GM23338 (cell line): ENCODE results near the gene WDR91. TPM values are rescaled to one million over a fixed set of nuclear protein-coding genes. Genes with fewer than 3 reads are reported as not detected.

ENCODE experiments used
- ATAC-seq: fragments of 200-7000 bp; cut with Tn5 transposase; 3 replicates; pipeline ENCODE4 v1.9.1; 2020
- DNase-seq: peaks from one replicate; pipeline ENCODE4 v3.0.0-alpha.2; 2015; ENCODE audit warnings: low spot score
- H2AFZ ChIP-seq: fragments of 200-600 bp; sonication (generic); 2 replicates; pipeline ENCODE4 v1.8.0; 2016; ENCODE audit warnings: antibody characterized with exemption, mild to moderate bottlenecking, moderate library complexity
- H3F3A ChIP-seq: fragments of 200-600 bp; sonication (generic); replicated peaks from 2 replicates; pipeline ENCODE4 v1.8.0; 2017; ENCODE audit warnings: antibody characterized with exemption, mixed run types, low read depth
- H3K27ac ChIP-seq: fragments of 200-600 bp; sonication (generic); 2 replicates; pipeline ENCODE4 v1.6.1; 2016; ENCODE audit warnings: low read depth
- H3K27me3 ChIP-seq: fragments of 200-600 bp; sonication (generic); 2 replicates; pipeline ENCODE4 v1.8.0; 2016; ENCODE audit warnings: mild to moderate bottlenecking, mixed run types, moderate library complexity; ENCODE audit not compliant: insufficient read depth
- H3K36me3 ChIP-seq: fragments of 200-600 bp; sonication (generic); 2 replicates; pipeline ENCODE4 v1.8.0; 2016; ENCODE audit warnings: mild to moderate bottlenecking; ENCODE audit not compliant: insufficient read depth
- H3K4me1 ChIP-seq: fragments of 200-600 bp; sonication (generic); 2 replicates; pipeline ENCODE4 v1.8.0; 2016; ENCODE audit warnings: mild to moderate bottlenecking, moderate library complexity; ENCODE audit not compliant: insufficient read depth
- H3K4me2 ChIP-seq: fragments of 200-600 bp; sonication (generic); 2 replicates; pipeline ENCODE4 v1.7.1; 2017; ENCODE audit warnings: mixed run types
- H3K4me3 ChIP-seq: fragments of 200-600 bp; sonication (generic); 2 replicates; pipeline ENCODE4 v1.6.1; 2016; ENCODE audit warnings: mixed run types
- H3K79me2 ChIP-seq: fragments of 200-600 bp; sonication (generic); replicated peaks from 2 replicates; pipeline ENCODE4 v1.8.0; 2017; ENCODE audit warnings: mild to moderate bottlenecking; ENCODE audit not compliant: insufficient read depth
- H3K9me2 ChIP-seq: fragments of 200-600 bp; sonication (generic); 2 replicates; pipeline ENCODE4 v1.8.0; 2017; ENCODE audit not compliant: insufficient read depth
- H4K20me1 ChIP-seq: fragments of 200-600 bp; sonication (generic); replicated peaks from 2 replicates; pipeline ENCODE4 v1.8.0; 2017; ENCODE audit warnings: mild to moderate bottlenecking; ENCODE audit not compliant: insufficient read depth
- H3K27ac Mint-ChIP-seq: 2 replicates; pipeline ENCODE4 v1.8.0; 2020; ENCODE audit warnings: inconsistent platforms, mild to moderate bottlenecking, moderate library complexity, mixed read lengths
- H3K27me3 Mint-ChIP-seq: 3 replicates; pipeline ENCODE4 v1.8.0; 2022; ENCODE audit warnings: low read depth, mild to moderate bottlenecking, moderate library complexity, mixed read lengths, inconsistent platforms; ENCODE audit not compliant: insufficient read depth, poor library complexity
- H3K36me3 Mint-ChIP-seq: 3 replicates; pipeline ENCODE4 v1.8.0; 2021; ENCODE audit warnings: low read depth, mild to moderate bottlenecking, inconsistent platforms, moderate library complexity, mixed read lengths
- H3K4me1 Mint-ChIP-seq: 3 replicates; pipeline ENCODE4 v1.8.0; 2020; ENCODE audit warnings: mild to moderate bottlenecking, inconsistent platforms, mixed read lengths
- H3K4me3 Mint-ChIP-seq: 3 replicates; pipeline ENCODE4 v1.8.0; 2021; ENCODE audit warnings: moderate library complexity, mild to moderate bottlenecking, inconsistent platforms, mixed read lengths
- H3K9me3 Mint-ChIP-seq: 3 replicates; pipeline ENCODE4 v1.8.0; 2020; ENCODE audit warnings: moderate library complexity, mild to moderate bottlenecking, inconsistent platforms, mixed read lengths
- CREB1 ChIP-seq: fragments of 250-450 bp; sonication (Bioruptor Pico); IDR thresholded peaks from 2 replicates; pipeline ENCODE4 v1.5.0; 2020; ENCODE audit warnings: low read depth, mild to moderate bottlenecking, moderate library complexity
- EZH2 ChIP-seq: fragments of 200-600 bp; sonication (generic); IDR thresholded peaks from one replicate; pipeline ENCODE4 v1.8.0; 2017; ENCODE audit warnings: antibody characterized with exemption, mild to moderate bottlenecking, low read depth; ENCODE audit not compliant: unreplicated experiment
- EZH2phosphoT487 ChIP-seq: fragments of 200-600 bp; sonication (generic); IDR thresholded peaks from one replicate; pipeline ENCODE4 v1.8.1; 2018; ENCODE audit warnings: antibody characterized with exemption; ENCODE audit not compliant: unreplicated experiment
- JUNB ChIP-seq: IDR thresholded peaks from one replicate; pipeline ENCODE4 v1.6.1; 2016; ENCODE audit warnings: antibody characterized with exemption; ENCODE audit not compliant: unreplicated experiment
- NANOG ChIP-seq: IDR thresholded peaks from 2 replicates; pipeline ENCODE4 v1.6.1; 2016; ENCODE audit warnings: antibody characterized with exemption, borderline replicate concordance
- POLR2AphosphoS5 ChIP-seq: IDR thresholded peaks from 2 replicates; pipeline ENCODE4 v1.6.1; 2016; ENCODE audit warnings: antibody characterized with exemption, low read depth
- STAT1 ChIP-seq: IDR thresholded peaks from one replicate; pipeline ENCODE4 v1.6.1; 2016; ENCODE audit warnings: antibody characterized with exemption; ENCODE audit not compliant: unreplicated experiment
- ZNF114 ChIP-seq: fragments of 250-450 bp; sonication (Bioruptor Pico); IDR thresholded peaks from 2 replicates; pipeline ENCODE4 v1.5.0; 2020; ENCODE audit warnings: mild to moderate bottlenecking, moderate library complexity
- ZNF331 ChIP-seq: fragments of 250-450 bp; sonication (Bioruptor Pico); IDR thresholded peaks from 2 replicates; pipeline ENCODE4 v1.5.0; 2020; ENCODE audit warnings: low read depth, mild to moderate bottlenecking, moderate library complexity
- polyA plus RNA-seq: library from polyadenylated mRNA; unstranded; fragments of >200 nt; fragmentation: Nextera tagmentation; extraction: Ambion mirVana; gene quantifications from 2 replicates; pipeline ENCODE4 v1.2.1, GENCODE V29; 2016
- total RNA-seq: library from RNA; depleted of rRNA; stranded (reverse); fragments of >200 nt; shearing (Covaris generic); gene quantifications from 2 replicates; pipeline ENCODE4 v1.2.3, GENCODE V29; 2014
- TF ChIP-seq, protein P1 (sequence below): IDR thresholded peaks from 2 replicates; pipeline ENCODE4 v1.6.1; 2016; ENCODE audit warnings: antibody characterized with exemption
- TF ChIP-seq, protein P2 (sequence below): IDR thresholded peaks from one replicate; pipeline ENCODE4 v1.6.1; 2018; ENCODE audit warnings: antibody characterized with exemption; ENCODE audit not compliant: unreplicated experiment
- TF ChIP-seq, protein P3 (sequence below): fragments of 250-450 bp; sonication (Bioruptor Pico); IDR thresholded peaks from 2 replicates; pipeline ENCODE4 v1.5.0; 2020; ENCODE audit warnings: mild to moderate bottlenecking, moderate library complexity
- TF ChIP-seq, protein P4 (sequence below), 2 experiments: fragments of 200-600 bp in 1 of 2; sonication (generic) in 1 of 2; conservative IDR thresholded peaks; 2 replicates each; pipeline versions ENCODE4 v1.5.1 to v1.6.1; 2016 to 2017; ENCODE audit warnings: antibody characterized with exemption in 2 of 2, low read depth in 2 of 2, mild to moderate bottlenecking in 2 of 2, moderate library complexity in 1 of 2

Gene WDR91
- total and polyA plus RNA-seq, 2 experiments from 2014 or later = 5.8 to 32.6 TPM

DNA sequence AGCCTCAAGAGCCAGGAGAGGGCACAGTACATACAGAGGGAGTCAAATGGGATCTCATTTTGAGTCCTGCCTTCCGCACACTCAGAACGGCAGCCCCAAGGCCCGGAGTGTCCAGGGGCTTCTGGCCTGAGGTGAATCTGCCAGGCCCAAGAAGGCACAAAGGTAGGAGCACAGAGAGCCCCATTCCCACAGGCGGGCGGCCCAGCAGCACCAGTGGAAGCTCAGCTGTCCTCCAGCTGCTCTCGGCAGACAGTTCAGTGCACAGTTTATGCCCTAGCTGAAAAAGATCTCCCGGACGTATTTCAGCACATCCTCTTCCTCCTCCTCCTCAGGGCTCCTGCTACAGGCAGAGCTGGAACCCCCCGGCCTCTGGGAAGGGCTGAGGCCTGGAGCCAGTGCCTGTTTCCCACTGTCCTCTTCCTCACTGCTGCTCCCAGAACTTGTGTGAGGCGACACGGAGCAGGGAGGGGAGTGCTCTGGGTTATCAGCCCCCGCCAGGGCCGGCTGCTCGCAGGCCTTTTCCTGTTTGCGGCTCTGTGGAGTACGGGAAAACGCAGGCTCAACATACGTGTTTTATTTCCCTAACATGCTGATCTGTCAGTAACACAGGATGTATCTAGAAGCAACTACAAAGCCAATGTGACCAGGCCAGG is 44.9 kb downstream of the WDR91 start:
- peaks cover 27% of the 10 kb centered on the region for H3K27me3 Mint-ChIP-seq
- H3K27ac Mint-ChIP-seq = no peak overlapping the region
- ATAC-seq (no peak), DNase-seq (no peak)
- H3K9me3 Mint-ChIP-seq = peaks cover 23% of the 10 kb centered on the region
- no peak overlapping the region for H3K4me2 ChIP-seq
- H3K27ac ChIP-seq = no peak overlapping the region
- H3K36me3 ChIP-seq = peaks cover 17% of the 10 kb centered on the region; the same call in 1 of the 2 replicates
- peaks cover 2% of the 10 kb centered on the region; the same call in 1 of the 2 replicates for H3K9me2 ChIP-seq
- peaks cover 21% of the 10 kb centered on the region for H3K4me1 Mint-ChIP-seq
- peaks cover 16% of the 10 kb centered on the region for H3K79me2 ChIP-seq
- H2AFZ ChIP-seq = no peak overlapping the region
- TF ChIP-seq, protein P1, sequence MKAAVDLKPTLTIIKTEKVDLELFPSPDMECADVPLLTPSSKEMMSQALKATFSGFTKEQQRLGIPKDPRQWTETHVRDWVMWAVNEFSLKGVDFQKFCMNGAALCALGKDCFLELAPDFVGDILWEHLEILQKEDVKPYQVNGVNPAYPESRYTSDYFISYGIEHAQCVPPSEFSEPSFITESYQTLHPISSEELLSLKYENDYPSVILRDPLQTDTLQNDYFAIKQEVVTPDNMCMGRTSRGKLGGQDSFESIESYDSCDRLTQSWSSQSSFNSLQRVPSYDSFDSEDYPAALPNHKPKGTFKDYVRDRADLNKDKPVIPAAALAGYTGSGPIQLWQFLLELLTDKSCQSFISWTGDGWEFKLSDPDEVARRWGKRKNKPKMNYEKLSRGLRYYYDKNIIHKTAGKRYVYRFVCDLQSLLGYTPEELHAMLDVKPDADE = no peak
- TF ChIP-seq CREB1 (CRISPR knock-in tag) (no peak), POLR2AphosphoS5 (no peak), ZNF114 (no peak), STAT1 (no peak), EZH2 (no peak), JUNB (no peak), ZNF331 (CRISPR knock-in tag) (no peak), EZH2phosphoT487 (no peak), NANOG (no peak)
- TF ChIP-seq, protein P2, sequence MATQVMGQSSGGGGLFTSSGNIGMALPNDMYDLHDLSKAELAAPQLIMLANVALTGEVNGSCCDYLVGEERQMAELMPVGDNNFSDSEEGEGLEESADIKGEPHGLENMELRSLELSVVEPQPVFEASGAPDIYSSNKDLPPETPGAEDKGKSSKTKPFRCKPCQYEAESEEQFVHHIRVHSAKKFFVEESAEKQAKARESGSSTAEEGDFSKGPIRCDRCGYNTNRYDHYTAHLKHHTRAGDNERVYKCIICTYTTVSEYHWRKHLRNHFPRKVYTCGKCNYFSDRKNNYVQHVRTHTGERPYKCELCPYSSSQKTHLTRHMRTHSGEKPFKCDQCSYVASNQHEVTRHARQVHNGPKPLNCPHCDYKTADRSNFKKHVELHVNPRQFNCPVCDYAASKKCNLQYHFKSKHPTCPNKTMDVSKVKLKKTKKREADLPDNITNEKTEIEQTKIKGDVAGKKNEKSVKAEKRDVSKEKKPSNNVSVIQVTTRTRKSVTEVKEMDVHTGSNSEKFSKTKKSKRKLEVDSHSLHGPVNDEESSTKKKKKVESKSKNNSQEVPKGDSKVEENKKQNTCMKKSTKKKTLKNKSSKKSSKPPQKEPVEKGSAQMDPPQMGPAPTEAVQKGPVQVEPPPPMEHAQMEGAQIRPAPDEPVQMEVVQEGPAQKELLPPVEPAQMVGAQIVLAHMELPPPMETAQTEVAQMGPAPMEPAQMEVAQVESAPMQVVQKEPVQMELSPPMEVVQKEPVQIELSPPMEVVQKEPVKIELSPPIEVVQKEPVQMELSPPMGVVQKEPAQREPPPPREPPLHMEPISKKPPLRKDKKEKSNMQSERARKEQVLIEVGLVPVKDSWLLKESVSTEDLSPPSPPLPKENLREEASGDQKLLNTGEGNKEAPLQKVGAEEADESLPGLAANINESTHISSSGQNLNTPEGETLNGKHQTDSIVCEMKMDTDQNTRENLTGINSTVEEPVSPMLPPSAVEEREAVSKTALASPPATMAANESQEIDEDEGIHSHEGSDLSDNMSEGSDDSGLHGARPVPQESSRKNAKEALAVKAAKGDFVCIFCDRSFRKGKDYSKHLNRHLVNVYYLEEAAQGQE = no peak
- TF ChIP-seq, protein P3, sequence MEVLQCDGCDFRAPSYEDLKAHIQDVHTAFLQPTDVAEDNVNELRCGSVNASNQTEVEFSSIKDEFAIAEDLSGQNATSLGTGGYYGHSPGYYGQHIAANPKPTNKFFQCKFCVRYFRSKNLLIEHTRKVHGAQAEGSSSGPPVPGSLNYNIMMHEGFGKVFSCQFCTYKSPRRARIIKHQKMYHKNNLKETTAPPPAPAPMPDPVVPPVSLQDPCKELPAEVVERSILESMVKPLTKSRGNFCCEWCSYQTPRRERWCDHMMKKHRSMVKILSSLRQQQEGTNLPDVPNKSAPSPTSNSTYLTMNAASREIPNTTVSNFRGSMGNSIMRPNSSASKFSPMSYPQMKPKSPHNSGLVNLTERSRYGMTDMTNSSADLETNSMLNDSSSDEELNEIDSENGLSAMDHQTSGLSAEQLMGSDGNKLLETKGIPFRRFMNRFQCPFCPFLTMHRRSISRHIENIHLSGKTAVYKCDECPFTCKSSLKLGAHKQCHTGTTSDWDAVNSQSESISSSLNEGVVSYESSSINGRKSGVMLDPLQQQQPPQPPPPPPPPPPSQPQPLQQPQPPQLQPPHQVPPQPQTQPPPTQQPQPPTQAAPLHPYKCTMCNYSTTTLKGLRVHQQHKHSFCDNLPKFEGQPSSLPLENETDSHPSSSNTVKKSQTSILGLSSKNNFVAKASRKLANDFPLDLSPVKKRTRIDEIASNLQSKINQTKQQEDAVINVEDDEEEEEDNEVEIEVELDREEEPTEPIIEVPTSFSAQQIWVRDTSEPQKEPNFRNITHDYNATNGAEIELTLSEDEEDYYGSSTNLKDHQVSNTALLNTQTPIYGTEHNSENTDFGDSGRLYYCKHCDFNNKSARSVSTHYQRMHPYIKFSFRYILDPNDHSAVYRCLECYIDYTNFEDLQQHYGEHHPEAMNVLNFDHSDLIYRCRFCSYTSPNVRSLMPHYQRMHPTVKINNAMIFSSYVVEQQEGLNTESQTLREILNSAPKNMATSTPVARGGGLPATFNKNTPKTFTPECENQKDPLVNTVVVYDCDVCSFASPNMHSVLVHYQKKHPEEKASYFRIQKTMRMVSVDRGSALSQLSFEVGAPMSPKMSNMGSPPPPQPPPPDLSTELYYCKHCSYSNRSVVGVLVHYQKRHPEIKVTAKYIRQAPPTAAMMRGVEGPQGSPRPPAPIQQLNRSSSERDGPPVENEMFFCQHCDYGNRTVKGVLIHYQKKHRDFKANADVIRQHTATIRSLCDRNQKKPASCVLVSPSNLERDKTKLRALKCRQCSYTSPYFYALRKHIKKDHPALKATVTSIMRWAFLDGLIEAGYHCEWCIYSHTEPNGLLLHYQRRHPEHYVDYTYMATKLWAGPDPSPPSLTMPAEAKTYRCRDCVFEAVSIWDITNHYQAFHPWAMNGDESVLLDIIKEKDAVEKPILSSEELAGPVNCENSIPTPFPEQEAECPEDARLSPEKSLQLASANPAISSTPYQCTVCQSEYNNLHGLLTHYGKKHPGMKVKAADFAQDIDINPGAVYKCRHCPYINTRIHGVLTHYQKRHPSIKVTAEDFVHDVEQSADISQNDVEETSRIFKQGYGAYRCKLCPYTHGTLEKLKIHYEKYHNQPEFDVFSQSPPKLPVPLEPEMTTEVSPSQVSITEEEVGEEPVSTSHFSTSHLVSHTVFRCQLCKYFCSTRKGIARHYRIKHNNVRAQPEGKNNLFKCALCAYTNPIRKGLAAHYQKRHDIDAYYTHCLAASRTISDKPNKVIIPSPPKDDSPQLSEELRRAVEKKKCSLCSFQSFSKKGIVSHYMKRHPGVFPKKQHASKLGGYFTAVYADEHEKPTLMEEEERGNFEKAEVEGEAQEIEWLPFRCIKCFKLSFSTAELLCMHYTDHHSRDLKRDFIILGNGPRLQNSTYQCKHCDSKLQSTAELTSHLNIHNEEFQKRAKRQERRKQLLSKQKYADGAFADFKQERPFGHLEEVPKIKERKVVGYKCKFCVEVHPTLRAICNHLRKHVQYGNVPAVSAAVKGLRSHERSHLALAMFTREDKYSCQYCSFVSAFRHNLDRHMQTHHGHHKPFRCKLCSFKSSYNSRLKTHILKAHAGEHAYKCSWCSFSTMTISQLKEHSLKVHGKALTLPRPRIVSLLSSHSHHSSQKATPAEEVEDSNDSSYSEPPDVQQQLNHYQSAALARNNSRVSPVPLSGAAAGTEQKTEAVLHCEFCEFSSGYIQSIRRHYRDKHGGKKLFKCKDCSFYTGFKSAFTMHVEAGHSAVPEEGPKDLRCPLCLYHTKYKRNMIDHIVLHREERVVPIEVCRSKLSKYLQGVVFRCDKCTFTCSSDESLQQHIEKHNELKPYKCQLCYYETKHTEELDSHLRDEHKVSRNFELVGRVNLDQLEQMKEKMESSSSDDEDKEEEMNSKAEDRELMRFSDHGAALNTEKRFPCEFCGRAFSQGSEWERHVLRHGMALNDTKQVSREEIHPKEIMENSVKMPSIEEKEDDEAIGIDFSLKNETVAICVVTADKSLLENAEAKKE (CRISPR knock-in tag) = no peak
- TF ChIP-seq, protein P4, sequence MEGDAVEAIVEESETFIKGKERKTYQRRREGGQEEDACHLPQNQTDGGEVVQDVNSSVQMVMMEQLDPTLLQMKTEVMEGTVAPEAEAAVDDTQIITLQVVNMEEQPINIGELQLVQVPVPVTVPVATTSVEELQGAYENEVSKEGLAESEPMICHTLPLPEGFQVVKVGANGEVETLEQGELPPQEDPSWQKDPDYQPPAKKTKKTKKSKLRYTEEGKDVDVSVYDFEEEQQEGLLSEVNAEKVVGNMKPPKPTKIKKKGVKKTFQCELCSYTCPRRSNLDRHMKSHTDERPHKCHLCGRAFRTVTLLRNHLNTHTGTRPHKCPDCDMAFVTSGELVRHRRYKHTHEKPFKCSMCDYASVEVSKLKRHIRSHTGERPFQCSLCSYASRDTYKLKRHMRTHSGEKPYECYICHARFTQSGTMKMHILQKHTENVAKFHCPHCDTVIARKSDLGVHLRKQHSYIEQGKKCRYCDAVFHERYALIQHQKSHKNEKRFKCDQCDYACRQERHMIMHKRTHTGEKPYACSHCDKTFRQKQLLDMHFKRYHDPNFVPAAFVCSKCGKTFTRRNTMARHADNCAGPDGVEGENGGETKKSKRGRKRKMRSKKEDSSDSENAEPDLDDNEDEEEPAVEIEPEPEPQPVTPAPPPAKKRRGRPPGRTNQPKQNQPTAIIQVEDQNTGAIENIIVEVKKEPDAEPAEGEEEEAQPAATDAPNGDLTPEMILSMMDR (conservative IDR thresholded peaks at IDR 0.05; ENCODE audit: low read depth in 2 of 2) = no peak
- peaks cover 17% of the 10 kb centered on the region for H3K4me1 ChIP-seq
- peaks cover 2% of the 10 kb centered on the region; the same call in 1 of the 2 replicates for H3F3A ChIP-seq
- H3K4me3 ChIP-seq = no peak overlapping the region
- no peak overlapping the region for H3K4me3 Mint-ChIP-seq
- H4K20me1 ChIP-seq = peaks cover 4% of the 10 kb centered on the region; the same call in 1 of the 2 replicates
- no peaks in the 10 kb centered on the region for H3K27me3 ChIP-seq
- peaks cover 82% of the 10 kb centered on the region for H3K36me3 Mint-ChIP-seq
